GM12878 (cell line): Measurements from ENCODE around the gene ARAP3. TPM values are rescaled to one million over a fixed set of nuclear protein-coding genes. Genes with fewer than 3 reads are reported as not detected.

Experiments used
- ASH2L ChIP-seq: fragments of 300-600, 200-600 bp; sonication (generic); IDR thresholded peaks from 2 replicates; pipeline ENCODE4 v1.6.1; 2017; ENCODE audit warnings: low read depth, mild to moderate bottlenecking, borderline replicate concordance
- ATF2 ChIP-seq: IDR thresholded peaks from 2 replicates; pipeline ENCODE4 v1.6.1; 2012; ENCODE audit warnings: low read length, inconsistent platforms
- CREB1 ChIP-seq: IDR thresholded peaks from 2 replicates; pipeline ENCODE4 v1.6.1; 2012; ENCODE audit warnings: low read depth, mild to moderate bottlenecking, inconsistent platforms
- EED ChIP-seq: sonication (generic); IDR thresholded peaks from 2 replicates; pipeline ENCODE4 v1.6.1; 2016; ENCODE audit warnings: antibody characterized with exemption, low read depth
- FOXM1 ChIP-seq: IDR thresholded peaks from 2 replicates; pipeline ENCODE4 v1.6.1; 2012; ENCODE audit warnings: low read depth, mild to moderate bottlenecking, inconsistent platforms, low read length, moderate library complexity
- HCFC1 ChIP-seq: fragments of 150-350 bp; IDR thresholded peaks from 2 replicates; pipeline ENCODE4 v1.6.1; 2014; ENCODE audit warnings: low read length
- IKZF1 ChIP-seq: fragments of 450-650 bp; conservative IDR thresholded peaks from 2 replicates; pipeline ENCODE4 v1.6.1; 2017; ENCODE audit warnings: antibody characterized with exemption, mild to moderate bottlenecking
- IRF3 ChIP-seq: fragments of 450-650 bp; IDR thresholded peaks from 2 replicates; pipeline ENCODE4 v1.6.1; 2014; ENCODE audit warnings: mild to moderate bottlenecking
- JUNB ChIP-seq: IDR thresholded peaks from 2 replicates; pipeline ENCODE4 v1.6.1; 2016; ENCODE audit warnings: antibody characterized with exemption, mild to moderate bottlenecking
- JUND ChIP-seq: IDR thresholded peaks from 2 replicates; pipeline ENCODE4 v1.6.1; 2012; ENCODE audit warnings: low read depth, mild to moderate bottlenecking, low read length, improper control_type of control experiment, moderate library complexity
- LARP7 ChIP-seq: fragments of 450-650 bp; IDR thresholded peaks from 2 replicates; pipeline ENCODE4 v1.6.1; 2017; ENCODE audit warnings: mild to moderate bottlenecking
- MYC ChIP-seq: IDR thresholded peaks from 2 replicates; pipeline ENCODE4 v1.6.1; 2011; ENCODE audit warnings: mild to moderate bottlenecking, low read length, moderate library complexity, inconsistent platforms; ENCODE audit not compliant: insufficient read depth, insufficient replicate concordance, insufficient read length, severe bottlenecking
- NBN ChIP-seq: fragments of 450-650 bp; IDR thresholded peaks from 2 replicates; pipeline ENCODE4 v1.6.1; 2016
- NR2C2 ChIP-seq: IDR thresholded peaks from 2 replicates; pipeline ENCODE4 v1.6.1; 2011; ENCODE audit warnings: borderline replicate concordance, low read depth; ENCODE audit not compliant: control insufficient read depth, insufficient read length
- PAX8 ChIP-seq: fragments of 450-650 bp; IDR thresholded peaks from 2 replicates; pipeline ENCODE4 v1.6.1; 2017; ENCODE audit warnings: mild to moderate bottlenecking, moderate library complexity
- RAD51 ChIP-seq: fragments of 450-650 bp; IDR thresholded peaks from 2 replicates; pipeline ENCODE4 v1.6.1; 2016; ENCODE audit warnings: moderate library complexity, mild to moderate bottlenecking, inconsistent platforms
- RFX5 ChIP-seq: IDR thresholded peaks from 2 replicates; pipeline ENCODE4 v1.6.1; 2011; ENCODE audit warnings: low read depth, low read length, improper control_type of control experiment
- RUNX3 ChIP-seq: IDR thresholded peaks from 2 replicates; pipeline ENCODE4 v1.6.1; 2012; ENCODE audit warnings: low read length, inconsistent platforms
- TARDBP ChIP-seq: IDR thresholded peaks from 2 replicates; pipeline ENCODE4 v1.6.1; 2016; ENCODE audit warnings: borderline replicate concordance
- ZNF217 ChIP-seq: fragments of 450-650 bp; IDR thresholded peaks from 2 replicates; pipeline ENCODE4 v1.6.1; 2017; ENCODE audit warnings: antibody characterized with exemption, mild to moderate bottlenecking
- ZNF592 ChIP-seq: fragments of 450-650 bp; IDR thresholded peaks from 2 replicates; pipeline ENCODE4 v1.6.1; 2017; ENCODE audit warnings: mild to moderate bottlenecking, moderate library complexity
- ZNF687 ChIP-seq: fragments of 450-650 bp; IDR thresholded peaks from 2 replicates; pipeline ENCODE4 v1.6.1; 2017; ENCODE audit warnings: mild to moderate bottlenecking, moderate library complexity
- polyA plus RNA-seq, 11 experiments: library from polyadenylated mRNA; depleted of rRNA in 4 of 11; unstranded in 6 of 11; stranded (reverse) in 5 of 11; fragments of >200 nt; fragmentation: Nextera tagmentation in 4 of 11; fragmentation: Illumina TruSeq in 1 of 11; extraction: Ambion mirVana in 4 of 11; extraction: Trizol in 1 of 11; gene quantifications; 1 replicate in 1 of 11; 2 replicates in 10 of 11; pipeline versions ENCODE4 v1.2.1 to v1.2.3, GENCODE V29; 2011 to 2016; ENCODE audit warnings: inconsistent platforms in 2 of 11, missing spikeins in 2 of 11, low read depth in 1 of 11
- total RNA-seq, 4 experiments: library from RNA; depleted of rRNA in 3 of 4; stranded (reverse); fragments of >200 nt in 3 of 4; fragmentation: Illumina TruSeq in 1 of 4; extraction: Trizol in 1 of 4; gene quantifications; 2 replicates each; pipeline versions ENCODE4 v1.2.1 to v1.2.3, GENCODE V29; 2013 to 2021

ARAP3 gene
- total and polyA plus RNA-seq, 10 of the 15 experiments (the other 5 are each of a cell fraction or from before 2014, with no cell fraction given) = 0.01 to 0.08 TPM; not detected in 8

- TF ChIP-seq ZNF592 = 0 out of 2 replicates have a peak, but pooled peaks have one; percentile 12
- TF ChIP-seq EED = no peak
- TF ChIP-seq RAD51 = no peak
- TF ChIP-seq ATF2 = no peak
- TF ChIP-seq JUND = no peak
- peak; percentile 17; the same call in 1 of the 2 replicates for TF ChIP-seq IKZF1
- 0 out of 2 replicates have a peak, but pooled peaks have one; percentile 5 for TF ChIP-seq TARDBP
- TF ChIP-seq ZNF687 = peak; percentile 82
- TF ChIP-seq PAX8 = no peak
- TF ChIP-seq LARP7 = peak; percentile 69; the same call in 1 of the 2 replicates
- TF ChIP-seq HCFC1 = no peak
- TF ChIP-seq CREB1 = peak; percentile 60
- TF ChIP-seq NR2C2 = no peak
- no peak for TF ChIP-seq ASH2L
- no peak; the same call in 1 of the 2 replicates for TF ChIP-seq RUNX3
- no peak for TF ChIP-seq RFX5
- TF ChIP-seq JUNB = no peak
- peak; percentile 40 for TF ChIP-seq MYC
- no peak for TF ChIP-seq FOXM1
- 0 out of 2 replicates have a peak, but pooled peaks have one; percentile 65 for TF ChIP-seq NBN
- TF ChIP-seq ZNF217 = no peak
- no peak for TF ChIP-seq IRF3
These were observed 45.5 kb downstream of the ARAP3 start, which contains the start of the genes HDAC3 and RELL2 (continued) for GRCh38 chr5:141636413-141637122.
